GM23338 (cell line): ENCODE measurements around the gene CCR7. TPM values are rescaled to one million over a fixed set of nuclear protein-coding genes. Genes with fewer than 3 reads are reported as not detected.

Source experiments
- ATAC-seq: fragments of 200-7000 bp; cut with Tn5 transposase; 3 replicates; pipeline ENCODE4 v1.9.1; 2020
- DNase-seq: peaks from one replicate; pipeline ENCODE4 v3.0.0-alpha.2; 2015; ENCODE audit warnings: low spot score
- H2AFZ ChIP-seq: fragments of 200-600 bp; sonication (generic); 2 replicates; pipeline ENCODE4 v1.8.0; 2016; ENCODE audit warnings: antibody characterized with exemption, mild to moderate bottlenecking, moderate library complexity
- H3F3A ChIP-seq: fragments of 200-600 bp; sonication (generic); replicated peaks from 2 replicates; pipeline ENCODE4 v1.8.0; 2017; ENCODE audit warnings: antibody characterized with exemption, mixed run types, low read depth
- H3K27ac ChIP-seq: fragments of 200-600 bp; sonication (generic); 2 replicates; pipeline ENCODE4 v1.6.1; 2016; ENCODE audit warnings: low read depth
- H3K27me3 ChIP-seq: fragments of 200-600 bp; sonication (generic); 2 replicates; pipeline ENCODE4 v1.8.0; 2016; ENCODE audit warnings: mild to moderate bottlenecking, mixed run types, moderate library complexity; ENCODE audit not compliant: insufficient read depth
- H3K36me3 ChIP-seq: fragments of 200-600 bp; sonication (generic); 2 replicates; pipeline ENCODE4 v1.8.0; 2016; ENCODE audit warnings: mild to moderate bottlenecking; ENCODE audit not compliant: insufficient read depth
- H3K4me1 ChIP-seq: fragments of 200-600 bp; sonication (generic); 2 replicates; pipeline ENCODE4 v1.8.0; 2016; ENCODE audit warnings: mild to moderate bottlenecking, moderate library complexity; ENCODE audit not compliant: insufficient read depth
- H3K4me2 ChIP-seq: fragments of 200-600 bp; sonication (generic); 2 replicates; pipeline ENCODE4 v1.7.1; 2017; ENCODE audit warnings: mixed run types
- H3K4me3 ChIP-seq: fragments of 200-600 bp; sonication (generic); 2 replicates; pipeline ENCODE4 v1.6.1; 2016; ENCODE audit warnings: mixed run types
- H3K79me2 ChIP-seq: fragments of 200-600 bp; sonication (generic); replicated peaks from 2 replicates; pipeline ENCODE4 v1.8.0; 2017; ENCODE audit warnings: mild to moderate bottlenecking; ENCODE audit not compliant: insufficient read depth
- H3K9me2 ChIP-seq: fragments of 200-600 bp; sonication (generic); 2 replicates; pipeline ENCODE4 v1.8.0; 2017; ENCODE audit not compliant: insufficient read depth
- H4K20me1 ChIP-seq: fragments of 200-600 bp; sonication (generic); replicated peaks from 2 replicates; pipeline ENCODE4 v1.8.0; 2017; ENCODE audit warnings: mild to moderate bottlenecking; ENCODE audit not compliant: insufficient read depth
- H3K27ac Mint-ChIP-seq: 2 replicates; pipeline ENCODE4 v1.8.0; 2020; ENCODE audit warnings: inconsistent platforms, mild to moderate bottlenecking, moderate library complexity, mixed read lengths
- H3K27me3 Mint-ChIP-seq: 3 replicates; pipeline ENCODE4 v1.8.0; 2022; ENCODE audit warnings: low read depth, mild to moderate bottlenecking, moderate library complexity, mixed read lengths, inconsistent platforms; ENCODE audit not compliant: insufficient read depth, poor library complexity
- H3K36me3 Mint-ChIP-seq: 3 replicates; pipeline ENCODE4 v1.8.0; 2021; ENCODE audit warnings: low read depth, mild to moderate bottlenecking, inconsistent platforms, moderate library complexity, mixed read lengths
- H3K4me1 Mint-ChIP-seq: 3 replicates; pipeline ENCODE4 v1.8.0; 2020; ENCODE audit warnings: mild to moderate bottlenecking, inconsistent platforms, mixed read lengths
- H3K4me3 Mint-ChIP-seq: 3 replicates; pipeline ENCODE4 v1.8.0; 2021; ENCODE audit warnings: moderate library complexity, mild to moderate bottlenecking, inconsistent platforms, mixed read lengths
- H3K9me3 Mint-ChIP-seq: 3 replicates; pipeline ENCODE4 v1.8.0; 2020; ENCODE audit warnings: moderate library complexity, mild to moderate bottlenecking, inconsistent platforms, mixed read lengths
- CREB1 ChIP-seq: fragments of 250-450 bp; sonication (Bioruptor Pico); IDR thresholded peaks from 2 replicates; pipeline ENCODE4 v1.5.0; 2020; ENCODE audit warnings: low read depth, mild to moderate bottlenecking, moderate library complexity
- CTCF ChIP-seq, 2 experiments: fragments of 200-600 bp in 1 of 2; sonication (generic) in 1 of 2; conservative IDR thresholded peaks; 2 replicates each; pipeline versions ENCODE4 v1.5.1 to v1.6.1; 2016 to 2017; ENCODE audit warnings: antibody characterized with exemption in 2 of 2, low read depth in 2 of 2, mild to moderate bottlenecking in 2 of 2, moderate library complexity in 1 of 2
- ETS1 ChIP-seq: IDR thresholded peaks from 2 replicates; pipeline ENCODE4 v1.6.1; 2016; ENCODE audit warnings: antibody characterized with exemption
- EZH2 ChIP-seq: fragments of 200-600 bp; sonication (generic); IDR thresholded peaks from one replicate; pipeline ENCODE4 v1.8.0; 2017; ENCODE audit warnings: antibody characterized with exemption, mild to moderate bottlenecking, low read depth; ENCODE audit not compliant: unreplicated experiment
- EZH2phosphoT487 ChIP-seq: fragments of 200-600 bp; sonication (generic); IDR thresholded peaks from one replicate; pipeline ENCODE4 v1.8.1; 2018; ENCODE audit warnings: antibody characterized with exemption; ENCODE audit not compliant: unreplicated experiment
- JUNB ChIP-seq: IDR thresholded peaks from one replicate; pipeline ENCODE4 v1.6.1; 2016; ENCODE audit warnings: antibody characterized with exemption; ENCODE audit not compliant: unreplicated experiment
- NANOG ChIP-seq: IDR thresholded peaks from 2 replicates; pipeline ENCODE4 v1.6.1; 2016; ENCODE audit warnings: antibody characterized with exemption, borderline replicate concordance
- REST ChIP-seq: IDR thresholded peaks from one replicate; pipeline ENCODE4 v1.6.1; 2018; ENCODE audit warnings: antibody characterized with exemption; ENCODE audit not compliant: unreplicated experiment
- STAT1 ChIP-seq: IDR thresholded peaks from one replicate; pipeline ENCODE4 v1.6.1; 2016; ENCODE audit warnings: antibody characterized with exemption; ENCODE audit not compliant: unreplicated experiment
- ZNF331 ChIP-seq: fragments of 250-450 bp; sonication (Bioruptor Pico); IDR thresholded peaks from 2 replicates; pipeline ENCODE4 v1.5.0; 2020; ENCODE audit warnings: low read depth, mild to moderate bottlenecking, moderate library complexity
- polyA plus RNA-seq: library from polyadenylated mRNA; unstranded; fragments of >200 nt; fragmentation: Nextera tagmentation; extraction: Ambion mirVana; gene quantifications from 2 replicates; pipeline ENCODE4 v1.2.1, GENCODE V29; 2016
- total RNA-seq: library from RNA; depleted of rRNA; stranded (reverse); fragments of >200 nt; shearing (Covaris generic); gene quantifications from 2 replicates; pipeline ENCODE4 v1.2.3, GENCODE V29; 2014

Gene CCR7
- total and polyA plus RNA-seq, 2 experiments from 2014 or later, result 0.37 to 0.59 TPM

- TF ChIP-seq CTCF (conservative IDR thresholded peaks at IDR 0.05; ENCODE audit: low read depth in 2 of 2), result no peak
- TF ChIP-seq JUNB, result no peak
- TF ChIP-seq EZH2, result no peak
- TF ChIP-seq ZNF331 (CRISPR knock-in tag), result no peak
- no peak for TF ChIP-seq CREB1 (CRISPR knock-in tag)
- TF ChIP-seq NANOG, result no peak
These were observed 31.4 kb downstream of the CCR7 start (continued) for GRCh38 chr17:40533896-40534295.

GRCh38 chr17:40532520-40533253, 32.6 kb downstream of the CCR7 start:
- DNase-seq (no peak), ATAC-seq (no peak)
- no peak overlapping the region for H3K4me3 Mint-ChIP-seq
- Histone ChIP-seq H3K79me2 (no peaks in the 10 kb centered on the region), H3K9me2 (no peaks in the 10 kb centered on the region), H3K4me2 (no peak overlapping the region), H3K4me3 (no peak overlapping the region), H3K27ac (no peak overlapping the region), H4K20me1 (no peaks in the 10 kb centered on the region), H3K36me3 (no peaks in the 10 kb centered on the region), H3F3A (no peaks in the 10 kb centered on the region), H3K27me3 (no peaks in the 10 kb centered on the region), H2AFZ (no peak overlapping the region), H3K4me1 (peaks cover 4% of the 10 kb centered on the region; the same call in 1 of the 2 replicates)
- H3K4me1 Mint-ChIP-seq, result peaks cover 24% of the 10 kb centered on the region
- H3K36me3 Mint-ChIP-seq, result no peaks in the 10 kb centered on the region
- no peaks in the 10 kb centered on the region; the same call in 1 of the 3 replicates for H3K9me3 Mint-ChIP-seq
- H3K27me3 Mint-ChIP-seq, result peaks cover 25% of the 10 kb centered on the region
- no peak overlapping the region for H3K27ac Mint-ChIP-seq
- no peak for TF ChIP-seq CTCF (conservative IDR thresholded peaks at IDR 0.05; ENCODE audit: low read depth in 2 of 2)
- TF ChIP-seq JUNB, result no peak
- TF ChIP-seq EZH2, result no peak
- no peak for TF ChIP-seq EZH2phosphoT487
- no peak for TF ChIP-seq ETS1
- TF ChIP-seq REST, result no peak
- no peak for TF ChIP-seq STAT1
- no peak for TF ChIP-seq CREB1 (CRISPR knock-in tag)
- TF ChIP-seq NANOG, result no peak
